ENCODE results near the gene PYGL. TPM values are rescaled to one million over a fixed set of nuclear protein-coding genes. Genes with fewer than 3 reads are reported as not detected.

PYGL gene
- total RNA-seq, 2 donors from 2014 or later, result 11.5 to 11.9 TPM

- no peak for ATAC-seq
- H3K27me3 ChIP-seq, result peaks cover 0 to 11% of the 10 kb centered on the region in 2 donors
- 84 to 85% methylated on average over 5 of the region's 5 CpGs for WGBS, 2 donors
- no peaks in the 10 kb centered on the region for H3K36me3 ChIP-seq (replicated peaks in 1 of 2; ENCODE audit: insufficient read depth in 1 of 2, low read depth in 2 of 2)
- no peak for TF ChIP-seq POLR2A (IDR thresholded peaks at IDR 0.05)
- no peak for TF ChIP-seq CTCF (IDR thresholded peaks at IDR 0.05)
- H3K9me3 ChIP-seq, result no peaks in the 10 kb centered on the region
- DNase-seq, result no peak
- peaks cover 6% of the 10 kb centered on the region for H3K4me1 ChIP-seq
- intact Hi-C loops (cut with DNase I), result no loop called here
- H3K27ac ChIP-seq, result no peak overlapping the region
- H3K4me3 ChIP-seq, result no peak overlapping the region
These were observed 73.1 kb downstream of the PYGL start for GRCh38 chr14:50871228-50871627.

GRCh38 chr14:50865391-50866076 lies 78.7 kb downstream of the PYGL start:
- ATAC-seq (no peak), DNase-seq (no peak)
- H3K9me3 ChIP-seq, result no peaks in the 10 kb centered on the region
- TF ChIP-seq CTCF (IDR thresholded peaks at IDR 0.05) (no peak), POLR2A (IDR thresholded peaks at IDR 0.05) (no peak)
- H3K27ac ChIP-seq, result no peak overlapping the region
- H3K4me1 ChIP-seq, result no peaks in the 10 kb centered on the region
- intact Hi-C loops (cut with DNase I), result no loop called here
- no peaks in the 10 kb centered on the region for H3K36me3 ChIP-seq (replicated peaks in 1 of 2; ENCODE audit: insufficient read depth in 1 of 2, low read depth in 2 of 2)
- 66 to 71% methylated on average over 11 of the region's 11 CpGs for WGBS, 2 donors
- H3K4me3 ChIP-seq, result no peak overlapping the region
- H3K27me3 ChIP-seq, result no peaks in the 10 kb centered on the region

GRCh38 chr14:50864946-50865345 lies 79.3 kb downstream of the PYGL start:
- no peak overlapping the region for H3K27ac ChIP-seq
- 74 to 85% methylated on average over 5 of the region's 5 CpGs for WGBS, 2 donors
- no peak overlapping the region for H3K4me3 ChIP-seq
- H3K4me1 ChIP-seq, result peaks cover 4% of the 10 kb centered on the region
- TF ChIP-seq POLR2A (IDR thresholded peaks at IDR 0.05), result no peak
- H3K27me3 ChIP-seq, result no peaks in the 10 kb centered on the region
- intact Hi-C loops (cut with DNase I), result no loop called here
- DNase-seq (no peak), ATAC-seq (no peak)
- H3K36me3 ChIP-seq (replicated peaks in 1 of 2; ENCODE audit: insufficient read depth in 1 of 2, low read depth in 2 of 2), result no peaks in the 10 kb centered on the region
- no peaks in the 10 kb centered on the region for H3K9me3 ChIP-seq

GRCh38 chr14:50864237-50864636 lies 80.0 kb downstream of the PYGL start:
- Histone ChIP-seq H3K36me3 (replicated peaks in 1 of 2; ENCODE audit: insufficient read depth in 1 of 2, low read depth in 2 of 2) (no peaks in the 10 kb centered on the region), H3K9me3 (no peaks in the 10 kb centered on the region), H3K4me3 (no peak overlapping the region), H3K27ac (no peak overlapping the region), H3K4me1 (peaks cover 9% of the 10 kb centered on the region), H3K27me3 (no peaks in the 10 kb centered on the region)
- DNase-seq, result no peak
- ATAC-seq, result no peak
- intact Hi-C loops (cut with DNase I), result no loop called here
- no peak for TF ChIP-seq POLR2A (IDR thresholded peaks at IDR 0.05)

GRCh38 chr14:50862036-50862570 lies 82.2 kb downstream of the PYGL start:
- H3K4me1 ChIP-seq, result peaks cover 10% of the 10 kb centered on the region
- intact Hi-C loops (cut with DNase I), result no loop called here
- H3K36me3 ChIP-seq (replicated peaks in 1 of 2; ENCODE audit: insufficient read depth in 1 of 2, low read depth in 2 of 2), result no peaks in the 10 kb centered on the region
- H3K9me3 ChIP-seq, result no peaks in the 10 kb centered on the region
- H3K27me3 ChIP-seq, result no peaks in the 10 kb centered on the region
- DNase-seq (no peak), ATAC-seq (no peak)
- H3K27ac ChIP-seq, result no peak overlapping the region
- no peak for TF ChIP-seq POLR2A (IDR thresholded peaks at IDR 0.05)
- WGBS, 2 donors, result 67 to 74% methylated on average over 4 of the region's 4 CpGs
- no peak overlapping the region for H3K4me3 ChIP-seq

- no peaks in the 10 kb centered on the region for H3K9me3 ChIP-seq
- 1% methylated on average over 6 of the region's 6 CpGs for WGBS, 2 donors
- H3K27me3 ChIP-seq, result no peaks in the 10 kb centered on the region
- peak; percentile 76 for ATAC-seq
- H3K4me3 ChIP-seq, result peak overlapping the region; percentile 11 to 37
- peak; percentile 78 to 89 (median 84) for DNase-seq
- intact Hi-C loops (cut with DNase I), result no loop called here
- H3K27ac ChIP-seq, result peak overlapping the region in 2 of 4 donors; percentile 23 to 64
- TF ChIP-seq CTCF (IDR thresholded peaks at IDR 0.05), result peak; percentile 49 to 80 (median 74)
- no peak for TF ChIP-seq POLR2A (IDR thresholded peaks at IDR 0.05)
- peaks cover 10% of the 10 kb centered on the region for H3K4me1 ChIP-seq
- no peaks in the 10 kb centered on the region for H3K36me3 ChIP-seq (replicated peaks in 1 of 2; ENCODE audit: insufficient read depth in 1 of 2, low read depth in 2 of 2)
These were observed 83.7 kb downstream of the PYGL start for GRCh38 chr14:50860478-50861086.
